GM12874 (cell line): ENCODE measurements around the gene CDK6.

Experiments used
- CTCF ChIP-seq: IDR thresholded peaks from 2 replicates; pipeline ENCODE4 v1.5.1; 2011; ENCODE audit warnings: low read depth, mild to moderate bottlenecking, control low read depth, low read length, moderate library complexity; ENCODE audit not compliant: insufficient read depth

CDK6 gene

GRCh38 chr7:92584953-92585352 is 251.4 kb downstream of the CDK6 start:
- no peak for TF ChIP-seq CTCF

GRCh38 chr7:92582948-92583347 is 253.4 kb downstream of the CDK6 start:
- TF ChIP-seq CTCF: no peak

- TF ChIP-seq CTCF: no peak
These were observed 260.1 kb downstream of the CDK6 start for GRCh38 chr7:92576296-92576695.

DNA sequence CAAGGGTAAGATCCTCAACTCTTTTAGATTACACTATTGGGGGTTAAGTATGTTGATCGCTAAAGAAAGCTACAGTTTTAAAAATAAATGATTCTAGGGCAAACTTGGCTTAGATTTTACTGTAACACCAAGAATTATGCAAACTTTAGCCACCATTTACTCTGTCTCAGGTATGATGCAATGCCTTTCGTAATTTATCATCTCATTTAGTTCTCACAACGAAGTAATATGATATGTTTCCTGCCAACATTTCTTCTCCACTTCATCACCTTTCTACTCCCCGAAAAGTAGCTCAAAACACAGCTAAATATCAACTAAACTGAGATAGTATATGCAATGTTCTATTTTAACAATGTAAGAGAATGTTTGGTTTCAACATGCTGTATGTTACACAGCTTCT is 267.2 kb downstream of the CDK6 start:
- TF ChIP-seq CTCF: no peak

DNA sequence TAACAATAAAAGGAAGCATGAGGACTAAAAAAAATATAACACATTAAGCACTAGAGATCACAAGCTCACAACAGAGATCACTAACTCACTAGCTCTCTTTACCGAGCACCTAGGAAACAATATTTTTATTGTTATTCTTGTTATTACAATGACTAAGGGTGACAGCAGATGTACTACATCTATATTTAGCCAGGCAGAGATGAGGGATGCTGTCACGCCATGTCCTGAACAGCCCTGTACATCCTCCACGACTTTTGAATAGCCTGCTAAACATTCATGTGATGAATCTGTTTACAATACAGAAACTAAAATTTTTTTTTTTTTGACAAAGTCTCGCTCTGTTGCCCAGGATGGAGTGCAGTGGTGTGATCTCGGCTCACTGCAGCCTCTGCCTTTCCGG is 268.9 kb downstream of the CDK6 start:
- no peak for TF ChIP-seq CTCF

- no peak for TF ChIP-seq CTCF
These were observed 273.0 kb downstream of the CDK6 start for GRCh38 chr7:92563345-92563744.

GRCh38 chr7:92560602-92561001 is 275.8 kb downstream of the CDK6 start:
- TF ChIP-seq CTCF: no peak

DNA sequence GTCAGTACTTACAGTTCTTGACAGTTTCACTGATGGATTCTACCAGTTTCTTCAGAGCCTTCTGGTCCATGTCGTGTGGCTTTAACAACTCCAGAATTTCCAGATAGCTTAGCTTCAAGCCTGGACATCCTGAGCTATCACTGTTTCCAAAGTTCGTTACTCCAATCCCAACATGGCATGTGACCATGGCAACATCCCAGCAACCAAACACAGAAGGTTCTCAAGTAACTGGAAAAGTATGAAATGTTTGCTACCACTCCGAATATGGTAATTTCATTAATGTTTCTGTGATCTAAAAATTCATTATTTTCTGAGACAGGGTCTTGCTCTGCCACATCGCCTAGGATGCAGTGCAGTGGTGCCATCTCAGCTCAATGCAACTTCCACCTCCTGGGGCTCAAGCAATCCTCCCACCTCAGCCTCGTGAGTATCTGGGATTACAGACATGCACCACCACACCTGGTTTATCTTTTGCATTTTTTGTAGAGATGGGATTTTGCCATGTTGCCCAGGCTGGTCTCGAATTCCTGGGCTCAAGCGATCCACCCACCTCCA is 278.5 kb downstream of the CDK6 start:
- TF ChIP-seq CTCF: no peak
